GM23338 (cell line): Measurements from ENCODE around the gene ADSL. TPM values are rescaled to one million over a fixed set of nuclear protein-coding genes. Genes with fewer than 3 reads are reported as not detected.
"Not testable (repeated sequence)": the region's sequence is repeated elsewhere in the genome, so short reads cannot be mapped to it uniquely, and the experiment has no call there.

ENCODE experiments used
- ATAC-seq: fragments of 200-7000 bp; cut with Tn5 transposase; 3 replicates; pipeline ENCODE4 v1.9.1; 2020
- DNase-seq: peaks from one replicate; pipeline ENCODE4 v3.0.0-alpha.2; 2015; ENCODE audit warnings: low spot score
- H2AFZ ChIP-seq: fragments of 200-600 bp; sonication (generic); 2 replicates; pipeline ENCODE4 v1.8.0; 2016; ENCODE audit warnings: antibody characterized with exemption, mild to moderate bottlenecking, moderate library complexity
- H3F3A ChIP-seq: fragments of 200-600 bp; sonication (generic); replicated peaks from 2 replicates; pipeline ENCODE4 v1.8.0; 2017; ENCODE audit warnings: antibody characterized with exemption, mixed run types, low read depth
- H3K27ac ChIP-seq: fragments of 200-600 bp; sonication (generic); 2 replicates; pipeline ENCODE4 v1.6.1; 2016; ENCODE audit warnings: low read depth
- H3K27me3 ChIP-seq: fragments of 200-600 bp; sonication (generic); 2 replicates; pipeline ENCODE4 v1.8.0; 2016; ENCODE audit warnings: mild to moderate bottlenecking, mixed run types, moderate library complexity; ENCODE audit not compliant: insufficient read depth
- H3K36me3 ChIP-seq: fragments of 200-600 bp; sonication (generic); 2 replicates; pipeline ENCODE4 v1.8.0; 2016; ENCODE audit warnings: mild to moderate bottlenecking; ENCODE audit not compliant: insufficient read depth
- H3K4me1 ChIP-seq: fragments of 200-600 bp; sonication (generic); 2 replicates; pipeline ENCODE4 v1.8.0; 2016; ENCODE audit warnings: mild to moderate bottlenecking, moderate library complexity; ENCODE audit not compliant: insufficient read depth
- H3K4me2 ChIP-seq: fragments of 200-600 bp; sonication (generic); 2 replicates; pipeline ENCODE4 v1.7.1; 2017; ENCODE audit warnings: mixed run types
- H3K4me3 ChIP-seq: fragments of 200-600 bp; sonication (generic); 2 replicates; pipeline ENCODE4 v1.6.1; 2016; ENCODE audit warnings: mixed run types
- H3K79me2 ChIP-seq: fragments of 200-600 bp; sonication (generic); replicated peaks from 2 replicates; pipeline ENCODE4 v1.8.0; 2017; ENCODE audit warnings: mild to moderate bottlenecking; ENCODE audit not compliant: insufficient read depth
- H3K9me2 ChIP-seq: fragments of 200-600 bp; sonication (generic); 2 replicates; pipeline ENCODE4 v1.8.0; 2017; ENCODE audit not compliant: insufficient read depth
- H4K20me1 ChIP-seq: fragments of 200-600 bp; sonication (generic); replicated peaks from 2 replicates; pipeline ENCODE4 v1.8.0; 2017; ENCODE audit warnings: mild to moderate bottlenecking; ENCODE audit not compliant: insufficient read depth
- H3K27ac Mint-ChIP-seq: 2 replicates; pipeline ENCODE4 v1.8.0; 2020; ENCODE audit warnings: inconsistent platforms, mild to moderate bottlenecking, moderate library complexity, mixed read lengths
- H3K27me3 Mint-ChIP-seq: 3 replicates; pipeline ENCODE4 v1.8.0; 2022; ENCODE audit warnings: low read depth, mild to moderate bottlenecking, moderate library complexity, mixed read lengths, inconsistent platforms; ENCODE audit not compliant: insufficient read depth, poor library complexity
- H3K36me3 Mint-ChIP-seq: 3 replicates; pipeline ENCODE4 v1.8.0; 2021; ENCODE audit warnings: low read depth, mild to moderate bottlenecking, inconsistent platforms, moderate library complexity, mixed read lengths
- H3K4me1 Mint-ChIP-seq: 3 replicates; pipeline ENCODE4 v1.8.0; 2020; ENCODE audit warnings: mild to moderate bottlenecking, inconsistent platforms, mixed read lengths
- H3K4me3 Mint-ChIP-seq: 3 replicates; pipeline ENCODE4 v1.8.0; 2021; ENCODE audit warnings: moderate library complexity, mild to moderate bottlenecking, inconsistent platforms, mixed read lengths
- H3K9me3 Mint-ChIP-seq: 3 replicates; pipeline ENCODE4 v1.8.0; 2020; ENCODE audit warnings: moderate library complexity, mild to moderate bottlenecking, inconsistent platforms, mixed read lengths
- ZNF114 ChIP-seq: fragments of 250-450 bp; sonication (Bioruptor Pico); IDR thresholded peaks from 2 replicates; pipeline ENCODE4 v1.5.0; 2020; ENCODE audit warnings: mild to moderate bottlenecking, moderate library complexity
- polyA plus RNA-seq: library from polyadenylated mRNA; unstranded; fragments of >200 nt; fragmentation: Nextera tagmentation; extraction: Ambion mirVana; gene quantifications from 2 replicates; pipeline ENCODE4 v1.2.1, GENCODE V29; 2016
- total RNA-seq: library from RNA; depleted of rRNA; stranded (reverse); fragments of >200 nt; shearing (Covaris generic); gene quantifications from 2 replicates; pipeline ENCODE4 v1.2.3, GENCODE V29; 2014
- TF ChIP-seq, protein P1 (sequence below): IDR thresholded peaks from 2 replicates; pipeline ENCODE4 v1.6.1; 2016; ENCODE audit warnings: antibody characterized with exemption
- TF ChIP-seq, protein P2 (sequence below): IDR thresholded peaks from one replicate; pipeline ENCODE4 v1.6.1; 2018; ENCODE audit warnings: antibody characterized with exemption; ENCODE audit not compliant: unreplicated experiment
- TF ChIP-seq, protein P3 (sequence below): fragments of 250-450 bp; sonication (Bioruptor Pico); IDR thresholded peaks from 2 replicates; pipeline ENCODE4 v1.5.0; 2020; ENCODE audit warnings: mild to moderate bottlenecking, moderate library complexity

Gene ADSL
- total and polyA plus RNA-seq, 2 experiments from 2014 or later, result 120 to 232 TPM

GRCh38 chr22:40310768-40311120, 35.6 kb upstream of the ADSL start:
- H4K20me1 ChIP-seq, result 0 out of 2 replicates have a peak, but pooled peaks cover 16% of the 10 kb centered on the region
- no peaks in the 10 kb centered on the region for H3K27me3 ChIP-seq
- no peaks in the 10 kb centered on the region for H3K79me2 ChIP-seq
- no peak overlapping the region for H2AFZ ChIP-seq
- Mint-ChIP-seq H3K27me3 (peaks cover 2% of the 10 kb centered on the region), H3K4me1 (no peaks in the 10 kb centered on the region), H3K36me3 (peaks cover 80% of the 10 kb centered on the region), H3K4me3 (no peak overlapping the region), H3K27ac (no peak overlapping the region), H3K9me3 (no peaks in the 10 kb centered on the region)
- H3K9me2 ChIP-seq, result no peaks in the 10 kb centered on the region
- H3K4me3 ChIP-seq, result no peak overlapping the region
- H3F3A ChIP-seq, result 0 out of 2 replicates have a peak, but pooled peaks cover 1% of the 10 kb centered on the region
- H3K27ac ChIP-seq, result no peak overlapping the region
- TF ChIP-seq, protein P1, sequence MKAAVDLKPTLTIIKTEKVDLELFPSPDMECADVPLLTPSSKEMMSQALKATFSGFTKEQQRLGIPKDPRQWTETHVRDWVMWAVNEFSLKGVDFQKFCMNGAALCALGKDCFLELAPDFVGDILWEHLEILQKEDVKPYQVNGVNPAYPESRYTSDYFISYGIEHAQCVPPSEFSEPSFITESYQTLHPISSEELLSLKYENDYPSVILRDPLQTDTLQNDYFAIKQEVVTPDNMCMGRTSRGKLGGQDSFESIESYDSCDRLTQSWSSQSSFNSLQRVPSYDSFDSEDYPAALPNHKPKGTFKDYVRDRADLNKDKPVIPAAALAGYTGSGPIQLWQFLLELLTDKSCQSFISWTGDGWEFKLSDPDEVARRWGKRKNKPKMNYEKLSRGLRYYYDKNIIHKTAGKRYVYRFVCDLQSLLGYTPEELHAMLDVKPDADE, result no peak
- no peak for TF ChIP-seq ZNF114 (CRISPR knock-in tag)
- H3K36me3 ChIP-seq, result peaks cover 54% of the 10 kb centered on the region
- H3K4me1 ChIP-seq, result no peaks in the 10 kb centered on the region
- DNase-seq (no peak), ATAC-seq (no peak)
- no peak overlapping the region for H3K4me2 ChIP-seq

GRCh38 chr22:40311646-40312045, 34.7 kb upstream of the ADSL start:
- H2AFZ ChIP-seq, H3K4me2 ChIP-seq, H3K4me3 Mint-ChIP-seq, H3K27me3 ChIP-seq, ATAC-seq, H3K4me1 Mint-ChIP-seq, H3K27me3 Mint-ChIP-seq, H3K27ac ChIP-seq, H3K79me2 ChIP-seq, H3K27ac Mint-ChIP-seq, H3K9me2 ChIP-seq, DNase-seq, H3F3A ChIP-seq, H3K9me3 Mint-ChIP-seq, H3K4me3 ChIP-seq, H3K4me1 ChIP-seq: not testable (repeated sequence)
- 0 out of 2 replicates have a peak, but pooled peaks cover 20% of the 10 kb centered on the region for H4K20me1 ChIP-seq
- peaks cover 63% of the 10 kb centered on the region for H3K36me3 ChIP-seq
- H3K36me3 Mint-ChIP-seq, result peaks cover 87% of the 10 kb centered on the region

- Histone ChIP-seq H3K4me3 (no peak overlapping the region), H3K4me1 (no peaks in the 10 kb centered on the region), H3K4me2 (no peak overlapping the region), H3K9me2 (no peaks in the 10 kb centered on the region), H3K27ac (no peak overlapping the region), H3K79me2 (no peaks in the 10 kb centered on the region), H3K36me3 (peaks cover 64% of the 10 kb centered on the region), H3F3A (0 out of 2 replicates have a peak, but pooled peaks cover 3% of the 10 kb centered on the region), H4K20me1 (0 out of 2 replicates have a peak, but pooled peaks cover 23% of the 10 kb centered on the region), H3K27me3 (no peaks in the 10 kb centered on the region), H2AFZ (no peak overlapping the region)
- Mint-ChIP-seq H3K27me3 (peaks cover 4% of the 10 kb centered on the region), H3K36me3 (peaks cover 90% of the 10 kb centered on the region), H3K4me3 (no peak overlapping the region), H3K4me1 (no peaks in the 10 kb centered on the region), H3K27ac (no peak overlapping the region), H3K9me3 (no peaks in the 10 kb centered on the region)
- no peak for ATAC-seq
- DNase-seq, result no peak
- TF ChIP-seq, protein P2, sequence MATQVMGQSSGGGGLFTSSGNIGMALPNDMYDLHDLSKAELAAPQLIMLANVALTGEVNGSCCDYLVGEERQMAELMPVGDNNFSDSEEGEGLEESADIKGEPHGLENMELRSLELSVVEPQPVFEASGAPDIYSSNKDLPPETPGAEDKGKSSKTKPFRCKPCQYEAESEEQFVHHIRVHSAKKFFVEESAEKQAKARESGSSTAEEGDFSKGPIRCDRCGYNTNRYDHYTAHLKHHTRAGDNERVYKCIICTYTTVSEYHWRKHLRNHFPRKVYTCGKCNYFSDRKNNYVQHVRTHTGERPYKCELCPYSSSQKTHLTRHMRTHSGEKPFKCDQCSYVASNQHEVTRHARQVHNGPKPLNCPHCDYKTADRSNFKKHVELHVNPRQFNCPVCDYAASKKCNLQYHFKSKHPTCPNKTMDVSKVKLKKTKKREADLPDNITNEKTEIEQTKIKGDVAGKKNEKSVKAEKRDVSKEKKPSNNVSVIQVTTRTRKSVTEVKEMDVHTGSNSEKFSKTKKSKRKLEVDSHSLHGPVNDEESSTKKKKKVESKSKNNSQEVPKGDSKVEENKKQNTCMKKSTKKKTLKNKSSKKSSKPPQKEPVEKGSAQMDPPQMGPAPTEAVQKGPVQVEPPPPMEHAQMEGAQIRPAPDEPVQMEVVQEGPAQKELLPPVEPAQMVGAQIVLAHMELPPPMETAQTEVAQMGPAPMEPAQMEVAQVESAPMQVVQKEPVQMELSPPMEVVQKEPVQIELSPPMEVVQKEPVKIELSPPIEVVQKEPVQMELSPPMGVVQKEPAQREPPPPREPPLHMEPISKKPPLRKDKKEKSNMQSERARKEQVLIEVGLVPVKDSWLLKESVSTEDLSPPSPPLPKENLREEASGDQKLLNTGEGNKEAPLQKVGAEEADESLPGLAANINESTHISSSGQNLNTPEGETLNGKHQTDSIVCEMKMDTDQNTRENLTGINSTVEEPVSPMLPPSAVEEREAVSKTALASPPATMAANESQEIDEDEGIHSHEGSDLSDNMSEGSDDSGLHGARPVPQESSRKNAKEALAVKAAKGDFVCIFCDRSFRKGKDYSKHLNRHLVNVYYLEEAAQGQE, result no peak
- TF ChIP-seq, protein P3, sequence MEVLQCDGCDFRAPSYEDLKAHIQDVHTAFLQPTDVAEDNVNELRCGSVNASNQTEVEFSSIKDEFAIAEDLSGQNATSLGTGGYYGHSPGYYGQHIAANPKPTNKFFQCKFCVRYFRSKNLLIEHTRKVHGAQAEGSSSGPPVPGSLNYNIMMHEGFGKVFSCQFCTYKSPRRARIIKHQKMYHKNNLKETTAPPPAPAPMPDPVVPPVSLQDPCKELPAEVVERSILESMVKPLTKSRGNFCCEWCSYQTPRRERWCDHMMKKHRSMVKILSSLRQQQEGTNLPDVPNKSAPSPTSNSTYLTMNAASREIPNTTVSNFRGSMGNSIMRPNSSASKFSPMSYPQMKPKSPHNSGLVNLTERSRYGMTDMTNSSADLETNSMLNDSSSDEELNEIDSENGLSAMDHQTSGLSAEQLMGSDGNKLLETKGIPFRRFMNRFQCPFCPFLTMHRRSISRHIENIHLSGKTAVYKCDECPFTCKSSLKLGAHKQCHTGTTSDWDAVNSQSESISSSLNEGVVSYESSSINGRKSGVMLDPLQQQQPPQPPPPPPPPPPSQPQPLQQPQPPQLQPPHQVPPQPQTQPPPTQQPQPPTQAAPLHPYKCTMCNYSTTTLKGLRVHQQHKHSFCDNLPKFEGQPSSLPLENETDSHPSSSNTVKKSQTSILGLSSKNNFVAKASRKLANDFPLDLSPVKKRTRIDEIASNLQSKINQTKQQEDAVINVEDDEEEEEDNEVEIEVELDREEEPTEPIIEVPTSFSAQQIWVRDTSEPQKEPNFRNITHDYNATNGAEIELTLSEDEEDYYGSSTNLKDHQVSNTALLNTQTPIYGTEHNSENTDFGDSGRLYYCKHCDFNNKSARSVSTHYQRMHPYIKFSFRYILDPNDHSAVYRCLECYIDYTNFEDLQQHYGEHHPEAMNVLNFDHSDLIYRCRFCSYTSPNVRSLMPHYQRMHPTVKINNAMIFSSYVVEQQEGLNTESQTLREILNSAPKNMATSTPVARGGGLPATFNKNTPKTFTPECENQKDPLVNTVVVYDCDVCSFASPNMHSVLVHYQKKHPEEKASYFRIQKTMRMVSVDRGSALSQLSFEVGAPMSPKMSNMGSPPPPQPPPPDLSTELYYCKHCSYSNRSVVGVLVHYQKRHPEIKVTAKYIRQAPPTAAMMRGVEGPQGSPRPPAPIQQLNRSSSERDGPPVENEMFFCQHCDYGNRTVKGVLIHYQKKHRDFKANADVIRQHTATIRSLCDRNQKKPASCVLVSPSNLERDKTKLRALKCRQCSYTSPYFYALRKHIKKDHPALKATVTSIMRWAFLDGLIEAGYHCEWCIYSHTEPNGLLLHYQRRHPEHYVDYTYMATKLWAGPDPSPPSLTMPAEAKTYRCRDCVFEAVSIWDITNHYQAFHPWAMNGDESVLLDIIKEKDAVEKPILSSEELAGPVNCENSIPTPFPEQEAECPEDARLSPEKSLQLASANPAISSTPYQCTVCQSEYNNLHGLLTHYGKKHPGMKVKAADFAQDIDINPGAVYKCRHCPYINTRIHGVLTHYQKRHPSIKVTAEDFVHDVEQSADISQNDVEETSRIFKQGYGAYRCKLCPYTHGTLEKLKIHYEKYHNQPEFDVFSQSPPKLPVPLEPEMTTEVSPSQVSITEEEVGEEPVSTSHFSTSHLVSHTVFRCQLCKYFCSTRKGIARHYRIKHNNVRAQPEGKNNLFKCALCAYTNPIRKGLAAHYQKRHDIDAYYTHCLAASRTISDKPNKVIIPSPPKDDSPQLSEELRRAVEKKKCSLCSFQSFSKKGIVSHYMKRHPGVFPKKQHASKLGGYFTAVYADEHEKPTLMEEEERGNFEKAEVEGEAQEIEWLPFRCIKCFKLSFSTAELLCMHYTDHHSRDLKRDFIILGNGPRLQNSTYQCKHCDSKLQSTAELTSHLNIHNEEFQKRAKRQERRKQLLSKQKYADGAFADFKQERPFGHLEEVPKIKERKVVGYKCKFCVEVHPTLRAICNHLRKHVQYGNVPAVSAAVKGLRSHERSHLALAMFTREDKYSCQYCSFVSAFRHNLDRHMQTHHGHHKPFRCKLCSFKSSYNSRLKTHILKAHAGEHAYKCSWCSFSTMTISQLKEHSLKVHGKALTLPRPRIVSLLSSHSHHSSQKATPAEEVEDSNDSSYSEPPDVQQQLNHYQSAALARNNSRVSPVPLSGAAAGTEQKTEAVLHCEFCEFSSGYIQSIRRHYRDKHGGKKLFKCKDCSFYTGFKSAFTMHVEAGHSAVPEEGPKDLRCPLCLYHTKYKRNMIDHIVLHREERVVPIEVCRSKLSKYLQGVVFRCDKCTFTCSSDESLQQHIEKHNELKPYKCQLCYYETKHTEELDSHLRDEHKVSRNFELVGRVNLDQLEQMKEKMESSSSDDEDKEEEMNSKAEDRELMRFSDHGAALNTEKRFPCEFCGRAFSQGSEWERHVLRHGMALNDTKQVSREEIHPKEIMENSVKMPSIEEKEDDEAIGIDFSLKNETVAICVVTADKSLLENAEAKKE, result no peak
- TF ChIP-seq, protein P1, result no peak
Observed at GRCh38 chr22:40312050-40312449, 34.2 kb upstream of the ADSL start.
